NCI-H345 treated with DMSO at 0.1 percent for 48 hours (cell line): ENCODE results near the gene LONRF3.
"Not testable (repeated sequence)": the region's sequence is repeated elsewhere in the genome, so short reads cannot be mapped to it uniquely, and the experiment has no call there.

Experiments used
- DNase-seq: peaks from one replicate; lab custom pipeline; 2025; ENCODE audit not compliant: unreplicated experiment; lab: John Stamatoyannopoulos, UW

The LONRF3 gene

DNA sequence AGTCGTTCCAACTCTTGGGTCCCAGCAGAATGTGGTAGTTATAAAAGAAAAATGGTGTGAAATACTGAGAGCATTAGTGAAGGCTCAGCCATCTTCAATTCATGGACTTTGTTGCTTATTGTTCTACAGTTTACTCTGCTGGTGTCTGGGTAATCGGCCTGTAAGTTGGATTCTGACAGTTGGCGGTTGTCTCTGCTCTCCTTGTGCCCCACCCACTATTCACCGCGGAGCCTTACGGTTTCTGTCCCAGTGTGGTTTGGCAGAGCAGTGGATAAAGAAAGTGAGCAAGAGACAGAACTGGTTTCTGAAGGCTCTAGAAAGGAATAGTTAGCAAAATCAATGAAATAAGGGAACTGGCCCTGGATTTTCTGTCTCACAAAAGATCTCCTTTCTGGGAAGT, 9.1 kb downstream of the LONRF3 start:
- no peak for DNase-seq

DNA sequence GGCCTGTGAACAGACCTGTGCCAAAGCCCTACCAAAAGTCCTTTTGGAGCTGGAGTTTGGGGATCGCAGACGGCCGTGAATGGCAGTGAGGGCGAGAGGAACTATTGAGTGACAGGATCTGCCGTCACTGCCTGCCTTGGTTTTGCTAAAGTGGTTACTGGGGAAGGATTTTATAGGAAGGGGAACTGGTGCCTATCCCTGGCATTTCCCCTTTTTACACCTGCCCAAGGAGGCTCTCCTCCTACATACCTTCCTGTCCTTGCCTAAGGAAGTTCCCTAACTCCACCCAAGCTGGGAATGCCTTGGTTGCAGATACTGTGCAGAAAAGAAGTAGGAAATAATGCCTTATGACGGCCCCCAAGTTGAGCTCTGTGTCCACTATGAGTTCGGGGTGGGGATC, 14.5 kb downstream of the LONRF3 start:
- no peak for DNase-seq

DNA sequence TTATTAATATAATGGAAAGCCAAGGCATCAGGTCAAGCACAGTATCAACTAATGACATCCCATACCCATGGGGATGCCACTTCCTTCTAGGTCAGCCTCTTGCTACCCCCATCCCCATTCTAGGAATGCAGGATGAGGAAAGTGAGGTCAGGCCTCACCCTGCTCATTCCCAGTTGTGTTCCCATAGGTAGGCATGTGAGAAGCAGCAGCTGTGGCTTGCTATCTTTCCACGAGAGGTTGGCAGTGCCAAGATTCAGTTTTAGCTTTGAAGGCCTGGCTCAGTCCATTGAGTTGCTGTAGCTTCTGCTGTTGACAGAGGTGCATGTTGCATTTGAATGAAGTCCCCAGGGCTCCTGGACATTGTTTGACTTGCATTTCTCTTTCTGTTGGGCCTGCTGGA, 15.5 kb downstream of the LONRF3 start:
- no peak for DNase-seq

DNA sequence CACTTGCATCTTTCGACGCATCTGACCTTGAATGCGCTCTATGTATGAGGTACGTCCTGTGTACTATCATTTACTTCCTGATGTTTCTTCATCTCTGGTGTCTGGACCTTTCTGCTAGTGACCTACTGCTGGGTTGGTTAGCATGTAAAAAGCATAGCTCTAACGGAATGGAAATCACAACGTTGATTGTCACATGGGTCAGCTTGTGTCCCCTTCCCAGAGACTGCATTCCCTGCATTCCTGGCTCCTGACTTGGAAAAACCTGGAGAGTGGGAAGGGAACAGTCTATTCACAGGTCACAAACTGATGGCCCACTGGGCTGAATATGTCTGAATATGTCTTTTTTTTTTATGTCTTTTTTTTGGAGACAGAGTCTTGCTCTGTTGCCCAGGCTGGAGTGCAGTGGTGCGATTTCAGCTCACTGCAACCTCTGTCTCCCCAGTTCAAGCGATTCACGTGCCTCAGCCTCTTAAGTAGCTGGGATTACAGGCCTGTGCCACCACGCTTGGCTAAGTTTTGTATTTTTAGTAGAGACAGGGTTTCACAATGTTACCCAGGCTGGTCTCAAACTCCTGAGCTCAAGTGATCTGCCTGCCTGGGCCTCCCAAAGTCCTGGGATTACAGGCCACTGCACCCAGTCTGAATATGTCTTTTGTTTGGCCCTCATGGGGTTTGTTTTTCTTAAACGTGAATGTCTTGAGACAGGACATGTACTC, 16.3 kb downstream of the LONRF3 start:
- no peak for DNase-seq

DNA sequence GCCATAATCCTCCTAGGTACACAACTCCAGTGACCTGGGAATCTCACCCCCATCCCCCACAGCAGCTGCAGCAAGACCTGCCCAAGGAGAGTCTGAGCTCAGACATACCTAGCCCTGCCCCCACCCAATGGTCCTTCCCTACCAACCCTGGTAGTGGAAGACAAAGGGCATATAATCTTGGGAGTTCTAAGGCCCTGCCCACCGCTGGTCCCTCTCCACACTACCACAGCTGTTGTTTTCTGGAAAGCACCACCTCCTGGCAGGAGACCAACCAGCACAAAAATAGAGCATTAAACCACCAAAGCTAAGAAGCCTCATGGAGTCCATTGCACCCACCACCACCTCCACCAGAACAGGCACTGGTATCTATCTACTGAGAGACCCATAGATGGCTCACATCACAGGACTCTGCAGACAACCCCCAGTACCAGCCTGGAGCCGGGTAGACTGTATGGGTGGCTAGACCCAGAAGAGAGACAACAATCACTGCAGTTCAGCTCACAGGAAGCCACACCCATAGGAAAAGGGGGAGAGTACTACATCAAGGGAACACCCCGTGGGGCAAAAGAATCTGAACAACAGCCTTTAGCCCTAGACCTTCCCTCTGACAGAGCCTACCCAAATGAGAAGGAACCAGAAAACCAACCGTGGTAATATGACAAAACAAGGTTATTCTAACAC, 18.2 kb downstream of the LONRF3 start:
- DNase-seq = not testable (repeated sequence)

DNA sequence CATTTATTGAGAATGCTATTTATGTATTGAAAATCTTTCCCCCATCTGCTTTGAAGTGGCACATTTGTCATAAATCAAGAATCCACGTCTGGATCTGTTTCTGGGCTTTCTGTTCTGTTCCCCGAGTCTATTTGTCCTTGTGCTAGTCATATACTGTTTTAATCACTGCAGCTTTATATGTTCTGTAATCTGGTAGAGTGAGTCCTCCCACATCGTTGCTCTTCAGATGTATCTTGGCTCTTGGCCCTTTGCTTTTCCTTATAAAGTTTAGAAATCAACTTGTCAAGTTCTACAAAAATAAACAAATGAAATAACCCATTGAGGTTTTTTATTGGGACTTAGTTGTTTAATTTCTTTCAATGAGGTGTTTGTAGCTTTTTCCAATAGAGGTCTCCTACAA, 29.0 kb downstream of the LONRF3 start:
- DNase-seq = no peak

DNA sequence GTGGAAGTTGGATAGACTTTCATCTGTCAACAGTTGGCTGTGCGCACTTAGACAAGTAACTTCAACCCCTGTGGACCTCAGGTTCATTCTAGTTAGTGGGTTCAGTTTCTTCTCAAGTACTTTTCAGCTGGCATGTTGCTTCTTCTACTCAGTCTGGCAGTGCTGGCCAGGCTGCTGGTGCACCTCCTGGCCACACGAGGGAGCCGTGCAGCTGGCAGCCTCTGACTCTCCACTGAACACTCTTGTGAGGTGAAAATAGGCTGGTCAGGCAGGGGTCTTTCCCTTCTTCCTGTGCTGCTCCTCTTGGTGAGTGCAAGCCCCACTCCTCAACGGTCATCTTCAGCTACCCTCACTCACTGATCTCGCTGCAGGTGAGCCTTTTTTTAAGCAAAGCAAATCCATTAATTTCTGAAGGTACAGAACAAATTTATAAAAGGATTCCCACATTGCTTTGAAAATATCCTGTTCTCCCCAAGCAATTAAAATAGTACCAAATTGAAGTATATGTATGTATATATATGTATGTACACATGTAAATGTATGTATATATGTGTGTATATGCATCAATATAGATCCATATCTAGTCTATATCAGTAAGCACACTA, 30.6 kb downstream of the LONRF3 start:
- peak; percentile 49 for DNase-seq

DNA sequence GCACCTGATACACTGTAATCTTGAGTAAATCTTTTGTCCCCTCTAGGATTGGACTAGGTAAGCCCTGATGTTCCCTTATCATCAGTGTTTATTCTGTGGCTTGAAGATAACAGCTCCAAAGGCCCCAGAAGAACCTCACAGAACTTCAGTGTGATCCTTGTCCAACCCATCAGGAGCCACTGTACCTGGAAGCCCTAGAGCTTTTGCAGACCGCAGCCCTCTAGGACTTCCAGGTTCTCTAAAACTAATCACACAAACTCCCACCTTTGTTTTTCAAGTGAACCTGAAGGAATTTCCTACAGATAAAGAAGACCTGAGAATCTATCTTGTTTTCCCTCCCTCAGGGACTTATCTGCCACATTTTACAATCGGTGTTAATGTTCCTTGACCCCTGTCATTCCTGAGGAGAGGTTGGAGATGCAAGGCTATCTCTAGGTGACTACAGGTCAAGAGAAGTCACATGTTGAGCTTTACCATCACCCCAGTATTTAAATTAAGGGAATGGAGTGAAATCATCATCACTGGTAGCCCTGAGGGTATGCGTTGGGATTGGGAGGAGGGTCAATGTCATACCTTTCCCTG, 32.9 kb downstream of the LONRF3 start:
- no peak for DNase-seq

DNA sequence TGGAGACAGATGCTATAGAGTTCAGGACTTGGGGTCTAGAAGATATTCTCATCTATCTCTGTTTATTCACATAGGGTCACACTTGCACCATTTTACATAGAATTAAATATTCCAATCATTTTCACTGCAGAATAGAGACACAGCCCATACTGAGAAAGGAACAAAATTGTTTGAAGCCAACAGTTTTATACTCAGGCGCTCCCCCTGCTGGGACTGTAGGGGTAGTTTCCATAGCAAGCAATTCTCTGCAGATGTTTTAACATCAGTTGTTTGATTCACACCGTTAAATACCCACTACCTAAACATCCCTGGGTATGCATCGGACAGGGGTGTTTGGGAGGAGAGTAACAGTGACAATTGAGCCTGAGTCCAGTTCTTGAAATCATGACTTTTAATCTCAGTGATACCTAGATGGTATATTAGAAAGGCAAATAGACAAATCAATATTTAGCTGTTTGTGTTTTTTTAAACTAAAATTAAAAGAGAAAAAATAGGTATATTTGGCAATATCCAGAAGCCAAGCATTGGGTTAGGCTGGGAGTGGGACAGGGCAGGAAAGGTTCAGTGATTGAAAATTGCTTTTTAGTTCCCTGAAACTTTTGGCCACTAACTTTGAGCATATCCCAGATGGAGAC, 33.8 kb downstream of the LONRF3 start:
- DNase-seq = no peak

DNA sequence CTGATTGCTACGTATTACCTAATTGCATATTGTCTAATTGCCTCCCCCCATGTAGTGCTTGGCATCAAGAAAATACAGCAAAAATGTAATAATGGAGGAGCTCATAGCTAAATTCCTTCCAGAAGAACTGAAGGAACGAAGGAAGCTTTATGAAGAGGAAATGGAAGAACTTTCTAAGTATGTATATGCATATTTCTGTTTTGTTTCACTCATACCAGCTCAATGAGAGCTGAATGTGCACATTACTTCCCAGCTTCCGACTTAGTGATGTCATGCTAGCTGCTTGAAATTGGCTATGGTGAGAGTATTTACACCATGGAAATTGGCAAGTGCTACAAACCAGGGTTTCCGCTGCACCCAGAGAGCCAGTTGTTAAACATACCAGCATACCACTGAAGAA, 34.7 kb downstream of the LONRF3 start:
- no peak for DNase-seq

DNA sequence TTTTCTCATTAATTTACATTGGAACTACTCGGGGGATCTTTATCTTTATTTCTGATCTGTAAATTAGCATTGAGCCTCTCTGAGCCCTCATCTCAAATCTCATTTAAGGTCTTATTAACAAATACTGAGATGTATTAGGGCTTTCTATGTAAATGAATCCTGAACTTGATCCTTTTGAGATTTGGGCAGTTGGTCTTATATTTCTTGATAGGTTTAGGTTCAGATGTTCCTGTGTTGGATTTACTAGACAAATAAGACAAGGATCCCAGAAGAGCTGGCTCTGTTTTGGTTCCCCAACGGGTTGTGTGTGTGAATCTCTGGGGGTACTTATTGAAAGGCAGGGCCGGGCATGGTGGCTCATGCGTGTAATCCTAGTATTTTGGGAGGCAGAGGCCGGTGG, 36.1 kb downstream of the LONRF3 start:
- DNase-seq = no peak

DNA sequence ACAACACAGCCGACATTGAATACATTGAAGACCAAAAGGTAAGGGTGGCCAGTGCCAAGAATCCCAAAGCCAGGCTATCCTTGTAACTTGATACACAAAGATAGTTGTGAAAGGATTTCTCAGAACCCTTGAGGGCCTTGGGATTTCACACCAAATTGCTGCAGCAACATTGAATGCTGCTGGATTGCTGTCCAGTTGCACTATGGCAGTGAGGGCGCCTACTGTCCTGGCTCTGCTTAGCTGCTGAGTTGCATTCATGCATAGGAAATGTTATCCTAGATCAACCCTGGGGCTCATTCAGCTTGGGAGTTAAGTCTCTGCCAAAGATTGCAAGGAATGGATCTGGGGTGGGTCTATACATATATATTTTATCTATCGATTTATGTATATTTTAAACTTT, 38.7 kb downstream of the LONRF3 start:
- DNase-seq = no peak

DNA sequence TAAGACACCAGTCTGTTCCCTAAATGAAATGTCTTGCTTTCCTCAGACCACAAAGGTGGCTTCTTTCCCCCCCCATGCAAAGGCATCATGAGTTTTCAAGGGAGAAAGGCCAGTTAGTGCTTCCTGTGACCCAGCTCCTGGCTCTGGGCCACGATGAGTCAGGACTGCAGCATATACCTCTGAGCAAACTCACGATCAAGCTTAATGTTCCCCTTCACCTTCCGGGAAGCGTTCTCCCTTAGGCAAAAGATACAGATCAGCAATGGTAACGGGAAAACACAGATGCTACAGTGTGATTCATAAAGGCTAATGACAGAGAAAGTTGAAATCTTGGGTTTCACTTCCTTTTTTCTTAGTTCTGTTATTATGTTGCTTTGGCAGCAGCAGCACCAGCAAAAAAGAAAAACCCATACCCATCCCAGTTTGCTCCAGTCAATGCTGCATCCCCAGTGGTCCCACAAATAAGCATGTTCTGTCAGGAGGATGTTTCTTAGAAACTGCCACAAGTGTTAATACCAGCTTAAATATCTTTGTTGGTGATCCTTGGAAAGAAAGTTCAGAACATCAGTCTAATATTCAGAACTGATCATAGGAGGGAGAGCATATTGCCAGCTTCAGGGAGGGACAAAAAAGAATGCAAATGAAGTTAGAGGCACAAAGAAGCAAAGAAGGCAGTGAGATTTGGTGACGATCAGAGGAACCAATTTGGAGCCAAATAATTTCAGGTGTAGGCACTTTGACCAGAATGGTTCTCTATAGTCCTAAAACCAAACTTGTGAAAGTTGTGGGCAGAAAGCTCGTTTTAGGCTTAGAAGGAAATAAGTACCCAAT, 41.2 kb downstream of the LONRF3 start:
- DNase-seq = no peak

DNA sequence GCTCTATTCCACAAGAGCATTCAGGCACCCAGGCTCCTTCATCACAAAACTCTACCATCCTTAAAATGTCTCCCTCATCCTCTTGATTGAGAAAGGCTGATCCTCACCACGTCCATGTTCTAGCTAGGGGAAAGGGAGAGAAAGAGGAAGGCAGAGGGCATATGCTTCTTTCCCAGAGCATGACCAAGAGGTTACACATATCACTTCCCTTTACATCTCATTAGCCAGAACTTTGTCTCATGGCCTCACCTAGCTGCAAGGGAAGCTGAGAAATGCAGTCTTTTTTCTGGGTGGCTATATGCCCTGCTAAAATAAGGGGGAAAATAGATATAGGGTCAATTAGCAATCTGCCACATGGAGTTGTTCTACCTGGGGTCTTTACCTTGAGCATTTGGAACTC, 42.7 kb downstream of the LONRF3 start:
- no peak for DNase-seq

DNA sequence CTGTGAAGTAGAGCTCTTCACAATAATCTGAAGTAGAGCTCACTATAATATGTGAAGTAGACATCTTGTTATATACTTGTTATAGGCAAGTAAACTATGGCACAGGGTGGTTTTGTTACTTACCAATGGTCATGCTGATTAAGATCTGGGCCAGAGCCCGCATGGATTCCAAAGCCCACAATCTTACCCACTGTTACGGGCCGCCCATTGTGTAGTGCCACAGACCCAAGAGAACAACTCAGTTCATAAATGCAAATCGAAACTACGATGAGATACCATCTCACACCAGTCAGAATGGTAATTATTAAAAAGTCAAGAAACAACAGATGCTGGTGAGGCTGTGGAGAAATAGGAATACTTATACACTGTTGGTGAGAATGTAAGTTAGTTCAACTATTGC, 51.5 kb downstream of the LONRF3 start:
- no peak for DNase-seq

DNA sequence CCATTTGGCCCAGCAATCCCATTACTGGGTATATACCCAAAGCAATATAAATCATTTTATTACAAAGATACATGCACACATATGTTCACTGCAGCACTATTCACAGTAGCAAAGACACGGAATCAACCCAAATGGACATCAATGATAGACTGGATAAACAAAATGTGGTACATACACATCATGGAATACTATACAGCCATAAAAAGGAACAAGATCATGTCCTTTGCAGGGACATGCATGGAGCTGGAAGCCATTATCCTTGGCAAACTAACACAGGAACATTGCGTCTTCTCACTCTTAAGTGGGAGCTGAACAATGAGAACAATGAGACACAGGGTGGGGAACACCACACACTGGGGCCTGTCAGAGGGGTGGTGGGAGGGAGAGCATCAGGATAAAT, 51.9 kb downstream of the LONRF3 start:
- DNase-seq = not testable (repeated sequence)

DNA sequence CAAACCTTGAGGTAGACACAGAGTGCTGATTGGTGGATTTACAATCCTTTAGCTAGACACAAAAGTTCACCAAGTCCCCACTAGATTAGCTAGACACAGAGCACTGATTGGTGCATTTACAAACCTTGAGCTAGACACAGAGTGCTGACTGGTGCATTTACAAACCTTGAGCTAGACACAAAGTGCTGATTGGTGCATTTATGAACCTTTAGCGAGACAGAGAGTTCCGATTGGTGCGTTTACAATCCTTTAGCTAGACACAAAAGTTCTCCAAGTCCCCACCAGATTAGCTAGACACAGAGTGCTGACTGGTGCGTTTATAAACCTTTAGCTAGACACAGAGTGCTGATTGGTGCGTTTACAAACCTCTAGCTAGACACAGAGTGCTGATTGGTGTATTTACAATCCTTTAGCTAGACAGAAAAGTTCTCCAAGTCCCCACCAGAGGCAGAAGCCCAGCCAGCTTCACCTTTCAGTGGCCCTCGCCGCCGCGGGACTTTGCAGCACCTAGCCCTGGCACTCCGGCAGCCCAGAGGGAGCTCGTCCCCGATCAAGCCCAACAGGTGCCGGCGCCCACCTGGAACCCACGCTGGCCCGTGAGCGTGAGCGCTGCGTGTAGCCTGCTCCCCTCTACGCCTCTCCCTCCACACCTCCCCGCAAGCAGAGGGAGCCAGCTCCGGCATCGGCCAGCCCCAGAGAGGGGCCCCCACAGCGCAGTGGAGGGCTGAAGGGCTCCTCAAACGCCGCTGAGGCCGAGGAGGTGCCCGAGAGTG, 53.7 kb downstream of the LONRF3 start:
- DNase-seq = not testable (repeated sequence)

DNA sequence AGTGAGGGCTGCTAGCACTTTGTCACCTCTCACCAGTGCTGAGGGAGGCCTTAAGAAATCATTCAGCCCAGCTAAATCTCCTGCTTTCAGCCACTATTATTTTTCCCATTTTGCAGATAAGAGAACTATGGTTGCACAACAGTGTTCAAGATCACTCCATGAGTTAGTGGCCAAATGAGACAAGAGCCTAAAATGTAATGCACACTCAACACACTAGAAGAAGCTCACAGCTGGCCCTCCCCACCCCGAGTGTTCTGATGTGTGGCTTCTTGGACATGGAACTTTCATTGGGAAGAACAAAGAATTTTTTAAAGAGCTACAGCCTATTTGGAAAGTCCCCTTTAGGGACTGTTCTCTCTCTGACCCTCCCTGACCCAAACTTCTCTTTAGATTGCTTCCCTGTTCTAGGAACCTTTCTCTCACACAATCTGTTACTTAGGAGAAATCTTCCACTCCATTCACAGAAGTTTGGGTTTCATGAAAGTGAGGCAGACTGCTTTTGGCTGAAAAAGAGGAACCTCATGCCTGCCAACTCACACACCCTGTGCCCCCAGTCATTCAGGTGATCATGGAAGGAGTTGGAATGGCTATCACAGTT, 54.4 kb downstream of the LONRF3 start:
- DNase-seq = no peak

DNA sequence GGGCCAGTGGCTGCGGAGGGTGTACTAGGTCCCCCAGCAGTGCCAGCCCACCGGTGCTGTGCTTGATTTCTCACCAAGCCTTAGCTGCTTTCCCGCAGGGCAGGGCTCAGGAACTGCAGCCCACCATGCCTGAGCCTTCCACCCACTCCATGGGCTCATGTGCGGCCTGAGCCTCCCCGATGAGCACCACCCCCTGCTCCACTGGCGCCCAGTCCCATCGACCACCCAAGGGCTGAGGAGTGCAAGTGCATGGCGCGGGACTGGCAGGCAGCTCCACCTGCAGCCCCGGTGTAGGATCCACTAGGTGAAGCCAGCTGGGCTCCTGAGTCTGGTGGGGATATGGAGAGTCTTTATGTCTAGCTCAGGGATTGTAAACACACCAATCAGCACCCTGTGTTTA, 55.2 kb downstream of the LONRF3 start:
- not testable (repeated sequence) for DNase-seq

DNA sequence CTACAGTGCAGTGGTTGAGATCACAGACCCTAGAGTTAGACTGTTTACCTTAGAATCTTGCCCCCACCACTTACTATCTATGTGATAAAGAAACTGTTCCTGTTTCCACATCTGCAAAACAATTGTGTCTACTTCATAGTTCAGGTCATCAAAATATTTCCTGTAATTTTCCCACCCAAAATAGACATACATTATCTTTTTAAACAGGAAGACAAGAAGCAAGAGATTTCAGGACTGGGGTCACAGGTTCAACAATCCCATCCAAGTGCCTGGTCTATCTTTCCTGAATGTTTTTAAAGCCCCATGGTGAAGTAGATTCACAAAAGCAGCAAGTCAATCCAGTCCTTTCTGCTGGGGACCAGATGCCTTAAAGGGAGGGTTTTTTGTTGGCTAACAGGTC, 56.6 kb downstream of the LONRF3 start:
- no peak for DNase-seq
